Retinal pigment epithelial cell (primary cell): ENCODE measurements around the gene ANK2.

ENCODE experiments used
- DNase-seq: peaks from one replicate; pipeline ENCODE4 v3.0.0-alpha.2; 2010; ENCODE audit warnings: low read depth
- H3K4me3 ChIP-seq: 2 replicates; pipeline ENCODE4 v1.5.1; 2011; ENCODE audit warnings: mild to moderate bottlenecking, low read length, control low read depth, moderate library complexity
- CTCF ChIP-seq: conservative IDR thresholded peaks from 2 replicates; pipeline ENCODE4 v1.5.1; 2011; ENCODE audit warnings: low read depth, low read length, control low read depth, inconsistent platforms

The ANK2 gene

DNA sequence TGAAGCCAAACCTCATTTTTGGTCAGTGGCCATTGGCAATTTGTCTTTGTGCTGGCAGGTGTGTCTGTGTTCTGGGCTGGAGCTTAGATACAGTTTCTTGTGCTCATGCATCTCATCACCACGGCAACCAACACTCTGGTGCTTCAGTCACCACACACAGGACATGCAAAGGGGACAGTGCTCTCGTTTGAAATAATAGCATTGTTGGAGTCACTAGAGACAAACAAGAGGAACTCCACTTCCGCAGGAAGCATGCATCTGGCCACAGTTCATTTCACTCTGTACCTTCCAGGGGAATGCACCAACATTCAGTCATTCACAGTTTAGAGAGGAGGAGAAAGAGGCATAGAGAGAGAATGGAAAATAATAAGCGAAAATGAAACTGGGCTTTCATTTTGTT lies 267.4 kb downstream of the ANK2 start:
- no peak for TF ChIP-seq CTCF
- no peak for DNase-seq
- H3K4me3 ChIP-seq: no peak overlapping the region

- no peak for TF ChIP-seq CTCF
- DNase-seq: no peak
- H3K4me3 ChIP-seq: no peak overlapping the region
Observed at GRCh38 chr4:113317523-113317922, 268.1 kb downstream of the ANK2 start.

- no peak overlapping the region for H3K4me3 ChIP-seq
- no peak for TF ChIP-seq CTCF
- DNase-seq: no peak
Observed at GRCh38 chr4:113322736-113323135, 273.3 kb downstream of the ANK2 start.

DNA sequence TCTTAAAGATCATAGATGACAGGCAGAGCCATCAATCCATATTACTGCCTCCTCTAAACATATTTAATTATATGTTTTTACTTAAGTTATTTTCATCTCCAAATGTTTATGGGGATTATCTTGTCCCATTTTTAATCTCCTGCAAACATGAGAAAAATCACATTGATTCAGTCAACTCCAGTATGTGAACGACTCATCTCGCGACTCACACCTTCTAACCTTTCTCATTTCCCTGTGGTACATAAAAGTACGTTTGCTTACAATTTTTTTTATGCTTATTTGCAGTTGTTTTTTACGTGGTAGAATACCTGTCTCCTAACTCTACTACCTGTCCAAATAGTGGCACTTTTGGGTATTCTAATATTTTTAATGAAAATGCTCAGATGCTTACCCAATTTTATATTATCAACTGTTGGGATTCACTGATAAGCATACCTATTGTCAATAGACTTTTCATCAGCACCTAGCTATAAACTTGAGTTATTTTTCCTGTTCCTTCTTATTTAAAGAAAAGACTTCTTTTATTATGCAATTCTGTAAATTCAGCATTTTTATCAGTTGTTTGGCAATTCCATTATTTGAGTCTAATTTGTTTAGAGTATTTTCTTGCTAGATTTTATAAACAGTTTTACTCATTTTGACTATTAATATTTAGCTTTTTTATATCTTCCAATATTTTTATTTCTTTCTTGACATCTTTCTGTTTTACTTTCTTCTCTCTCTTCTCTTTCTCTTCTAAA lies 276.6 kb downstream of the ANK2 start:
- H3K4me3 ChIP-seq: no peak overlapping the region
- TF ChIP-seq CTCF: no peak
- DNase-seq: no peak

DNA sequence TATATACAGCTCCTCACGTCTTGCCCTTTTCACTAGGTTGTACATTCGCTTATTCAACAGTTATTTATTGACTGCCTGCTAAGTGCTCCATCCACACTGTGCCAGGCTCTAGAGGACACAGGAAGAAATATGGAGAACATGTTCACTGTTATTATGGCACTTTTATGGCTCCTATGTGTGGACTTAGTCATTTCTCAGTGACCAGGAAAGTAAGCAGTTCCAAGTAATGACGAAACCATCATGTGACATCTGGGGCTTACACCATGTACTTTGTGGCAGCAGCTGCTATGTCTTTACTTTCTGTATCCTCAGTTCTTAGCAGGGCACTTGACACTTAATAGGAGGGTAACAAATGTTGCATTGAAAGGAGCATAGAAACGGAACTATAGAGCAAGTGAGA lies 278.0 kb downstream of the ANK2 start:
- peak; percentile 6 for DNase-seq
- no peak overlapping the region for H3K4me3 ChIP-seq
- no peak for TF ChIP-seq CTCF

GRCh38 chr4:113328514-113328913 lies 279.1 kb downstream of the ANK2 start:
- no peak for DNase-seq
- no peak overlapping the region for H3K4me3 ChIP-seq
- peak; percentile 54 for TF ChIP-seq CTCF

- TF ChIP-seq CTCF: no peak
- H3K4me3 ChIP-seq: no peak overlapping the region
- DNase-seq: no peak
Observed at GRCh38 chr4:113330200-113330599, 280.7 kb downstream of the ANK2 start.
